Ascending aorta (tissue), 2 donors: ENCODE data around the gene EPB41. TPM values are rescaled to one million over a fixed set of nuclear protein-coding genes. Genes with fewer than 3 reads are reported as not detected.

Experiments
- DNase-seq, 2 donors: peaks; one replicate each; pipeline ENCODE4 v3.0.0-alpha.2; 2019; ENCODE audit warnings: low spot score in 2 of 2
- H3K27ac ChIP-seq, 2 donors: fragments of 200-600 bp; sonication (generic); one replicate each; pipeline ENCODE4 v1.5.1; 2016 to 2017; ENCODE audit warnings: mild to moderate bottlenecking in 1 of 2
- H3K27me3 ChIP-seq: fragments of 200-600 bp; sonication (generic); one replicate; pipeline ENCODE4 v1.5.1; 2017
- H3K36me3 ChIP-seq, 2 donors: fragments of 200-600 bp; sonication (generic); one replicate each; pipeline ENCODE4 v1.5.1; 2016
- H3K4me1 ChIP-seq, 2 donors: fragments of 200-600 bp; sonication (generic); one replicate each; pipeline ENCODE4 v1.5.1; 2016 to 2017; ENCODE audit warnings: mild to moderate bottlenecking in 1 of 2
- H3K4me3 ChIP-seq, 2 donors: fragments of 200-600 bp; sonication (generic); one replicate each; pipeline ENCODE4 v1.5.1; 2016 to 2017; ENCODE audit warnings: mild to moderate bottlenecking in 1 of 2
- H3K9me3 ChIP-seq, 2 donors: fragments of 200-600 bp; sonication (generic); one replicate each; pipeline ENCODE4 v1.5.1; 2016
- CTCF ChIP-seq, 3 experiments: fragments of 200-600 bp in 2 of 3; fragments of 450-650 bp in 1 of 3; sonication (generic) in 2 of 3; IDR thresholded peaks; one replicate each; pipeline ENCODE4 v1.5.1; 2016 to 2019; ENCODE audit warnings: antibody characterized with exemption in 3 of 3, mild to moderate bottlenecking in 1 of 3, moderate library complexity in 1 of 3
- intact Hi-C: fragments of 100-400 bp; cut with DNase I; formaldehyde crosslinking; loops from one replicate; pipeline ENCODE4 v1.15.1; 2023
- total RNA-seq: library from RNA; depleted of rRNA; stranded (reverse); fragments of >200 nt; gene quantifications from one replicate; pipeline ENCODE4 v1.1.0, GENCODE V29; 2016

EPB41 gene
- total RNA-seq, 1 donor from 2014 or later: 47.6 TPM

GRCh38 chr1:29152046-29152805 lies 237.9 kb downstream of the EPB41 start:
- Histone ChIP-seq H3K4me3 (no peak overlapping the region), H3K27me3 (no peaks in the 10 kb centered on the region), H3K4me1 (peaks cover 0 to 7% of the 10 kb centered on the region in 2 donors), H3K36me3 (peaks cover 84 to 100% of the 10 kb centered on the region in 2 donors), H3K9me3 (no peaks in the 10 kb centered on the region), H3K27ac (no peak overlapping the region)
- no peak for DNase-seq
- no peak for TF ChIP-seq CTCF (IDR thresholded peaks at IDR 0.05)
- intact Hi-C loops: no loop called here

GRCh38 chr1:29156543-29157268 lies 242.3 kb downstream of the EPB41 start:
- no peak for TF ChIP-seq CTCF (IDR thresholded peaks at IDR 0.05)
- H3K36me3 ChIP-seq: peaks cover 71 to 84% of the 10 kb centered on the region in 2 donors
- DNase-seq: no peak
- H3K27me3 ChIP-seq: no peaks in the 10 kb centered on the region
- peaks cover 0 to 7% of the 10 kb centered on the region in 2 donors for H3K4me1 ChIP-seq
- intact Hi-C loops: no loop called here
- H3K9me3 ChIP-seq: no peaks in the 10 kb centered on the region
- H3K27ac ChIP-seq: peak overlapping the region in 1 of 2 donors; percentile 47
- H3K4me3 ChIP-seq: no peak overlapping the region

- no peak overlapping the region for H3K4me3 ChIP-seq
- H3K27ac ChIP-seq: peak overlapping the region in 1 of 2 donors; percentile 47
- intact Hi-C loops: no loop called here
Measured at GRCh38 chr1:29157269-29157601, 242.9 kb downstream of the EPB41 start.

GRCh38 chr1:29159773-29160172 lies 245.4 kb downstream of the EPB41 start:
- no peak for TF ChIP-seq CTCF (IDR thresholded peaks at IDR 0.05)
- no peak overlapping the region for H3K27ac ChIP-seq
- H3K4me3 ChIP-seq: no peak overlapping the region
- peaks cover 41 to 56% of the 10 kb centered on the region in 2 donors for H3K36me3 ChIP-seq
- H3K9me3 ChIP-seq: no peaks in the 10 kb centered on the region
- DNase-seq: no peak
- intact Hi-C loops: no loop called here
- peaks cover 0 to 12% of the 10 kb centered on the region in 2 donors for H3K4me1 ChIP-seq
- H3K27me3 ChIP-seq: no peaks in the 10 kb centered on the region

More at GRCh38 chr1:29157269-29157601, 242.9 kb downstream of the EPB41 start:
- no peaks in the 10 kb centered on the region for H3K9me3 ChIP-seq
- no peaks in the 10 kb centered on the region for H3K27me3 ChIP-seq
- H3K4me1 ChIP-seq: peaks cover 0 to 7% of the 10 kb centered on the region in 2 donors
- peaks cover 65 to 79% of the 10 kb centered on the region in 2 donors for H3K36me3 ChIP-seq
- no peak for DNase-seq
- no peak for TF ChIP-seq CTCF (IDR thresholded peaks at IDR 0.05)

GRCh38 chr1:29162025-29162424 lies 247.7 kb downstream of the EPB41 start:
- Histone ChIP-seq H3K27me3 (no peaks in the 10 kb centered on the region), H3K4me1 (peaks cover 0 to 5% of the 10 kb centered on the region in 2 donors), H3K9me3 (no peaks in the 10 kb centered on the region), H3K27ac (peak overlapping the region in 1 of 2 donors; percentile 12), H3K36me3 (peaks cover 43 to 55% of the 10 kb centered on the region in 2 donors), H3K4me3 (no peak overlapping the region)
- TF ChIP-seq CTCF (IDR thresholded peaks at IDR 0.05): no peak
- intact Hi-C loops: no loop called here
- DNase-seq: no peak
